Activated CD4-positive, alpha-beta T cell treated with anti-CD3 and anti-CD28 coated beads, Interleukin-2, Interleukin-4, amounts not matched to agents 100 ng/mL and 50 ng/mL, durations not matched to agents 16 hours and 8 hours (primary cell): Measurements from ENCODE around the gene TMEM123.

ENCODE experiments used
- DNase-seq: peaks from one replicate; pipeline ENCODE4 v3.0.0-alpha.2; 2020; ENCODE audit warnings: low spot score

The TMEM123 gene

GRCh38 chr11:102359372-102359771, 93.2 kb downstream of the TMEM123 start:
- no peak for DNase-seq

GRCh38 chr11:102357116-102357515, 95.4 kb downstream of the TMEM123 start:
- DNase-seq = no peak

- DNase-seq = peak; percentile 30
Measured at GRCh38 chr11:102347462-102348370, 104.8 kb downstream of the TMEM123 start.

- peak; percentile 94 for DNase-seq
Measured at GRCh38 chr11:102346748-102347461, 105.7 kb downstream of the TMEM123 start, which contains the start of gene BIRC2. Gene BIRC2, plus strand, starts transcription at chr11:102347214. Its CDS starts 2,641 bp downstream, at chr11:102349855.

GRCh38 chr11:102346456-102346747, 106.2 kb downstream of the TMEM123 start:
- no peak for DNase-seq
